ENCODE data around the gene LYST. TPM values are rescaled to one million over a fixed set of nuclear protein-coding genes. Genes with fewer than 3 reads are reported as not detected.

LYST gene
- total RNA-seq, 1 donor from 2014 or later = 72.4 TPM

DNA sequence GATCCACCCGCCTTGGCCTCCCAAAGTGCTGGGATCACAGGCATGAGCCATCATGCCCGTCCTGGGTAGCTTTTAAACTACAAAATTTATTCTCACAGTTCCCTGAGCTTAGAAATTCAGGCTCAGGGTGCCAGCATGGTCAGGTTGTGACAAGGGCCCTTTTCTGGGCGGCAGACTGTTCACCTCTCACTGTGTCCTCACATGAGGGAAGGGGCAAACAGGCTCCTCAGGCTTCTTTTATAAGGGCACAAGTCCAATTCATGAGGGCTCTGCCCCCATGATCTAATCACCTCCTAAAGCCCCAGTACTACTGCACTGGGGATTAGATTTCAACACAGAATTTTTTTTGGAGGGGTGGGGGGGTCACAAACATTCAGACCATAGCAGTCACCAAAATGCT is 253.9 kb downstream of the LYST start:
- no peaks in the 10 kb centered on the region for H3K4me1 ChIP-seq
- TF ChIP-seq, protein P1, sequence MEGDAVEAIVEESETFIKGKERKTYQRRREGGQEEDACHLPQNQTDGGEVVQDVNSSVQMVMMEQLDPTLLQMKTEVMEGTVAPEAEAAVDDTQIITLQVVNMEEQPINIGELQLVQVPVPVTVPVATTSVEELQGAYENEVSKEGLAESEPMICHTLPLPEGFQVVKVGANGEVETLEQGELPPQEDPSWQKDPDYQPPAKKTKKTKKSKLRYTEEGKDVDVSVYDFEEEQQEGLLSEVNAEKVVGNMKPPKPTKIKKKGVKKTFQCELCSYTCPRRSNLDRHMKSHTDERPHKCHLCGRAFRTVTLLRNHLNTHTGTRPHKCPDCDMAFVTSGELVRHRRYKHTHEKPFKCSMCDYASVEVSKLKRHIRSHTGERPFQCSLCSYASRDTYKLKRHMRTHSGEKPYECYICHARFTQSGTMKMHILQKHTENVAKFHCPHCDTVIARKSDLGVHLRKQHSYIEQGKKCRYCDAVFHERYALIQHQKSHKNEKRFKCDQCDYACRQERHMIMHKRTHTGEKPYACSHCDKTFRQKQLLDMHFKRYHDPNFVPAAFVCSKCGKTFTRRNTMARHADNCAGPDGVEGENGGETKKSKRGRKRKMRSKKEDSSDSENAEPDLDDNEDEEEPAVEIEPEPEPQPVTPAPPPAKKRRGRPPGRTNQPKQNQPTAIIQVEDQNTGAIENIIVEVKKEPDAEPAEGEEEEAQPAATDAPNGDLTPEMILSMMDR (IDR thresholded peaks at IDR 0.05) = no peak
- H3K27me3 ChIP-seq (ENCODE audit: low read depth) = no peaks in the 10 kb centered on the region
- H3K36me3 ChIP-seq = no peaks in the 10 kb centered on the region
- no peak overlapping the region for H3K4me3 ChIP-seq
- intact Hi-C loops (cut with DNase I) = no loop called here
- no peak overlapping the region for H3K27ac ChIP-seq
- ATAC-seq (no peak), DNase-seq (no peak)
- no peaks in the 10 kb centered on the region for H3K9me3 ChIP-seq

Small RNA genes within 50 kb of the gene (microRNA-seq; reads per million reads assigned to microRNA genes)
- 1.5 reads per million for gene MIR1537 (ENCODE audit: borderline number of aligned reads)

Other genes starting within 250 kb of the LYST start
- gene GNG4, start 217.1 kb downstream of the LYST start, total RNA-seq = not detected
- gene NID1, start 198.2 kb upstream of the LYST start, total RNA-seq = 46.6 TPM